ENCODE data around the gene INPPL1.

DNA sequence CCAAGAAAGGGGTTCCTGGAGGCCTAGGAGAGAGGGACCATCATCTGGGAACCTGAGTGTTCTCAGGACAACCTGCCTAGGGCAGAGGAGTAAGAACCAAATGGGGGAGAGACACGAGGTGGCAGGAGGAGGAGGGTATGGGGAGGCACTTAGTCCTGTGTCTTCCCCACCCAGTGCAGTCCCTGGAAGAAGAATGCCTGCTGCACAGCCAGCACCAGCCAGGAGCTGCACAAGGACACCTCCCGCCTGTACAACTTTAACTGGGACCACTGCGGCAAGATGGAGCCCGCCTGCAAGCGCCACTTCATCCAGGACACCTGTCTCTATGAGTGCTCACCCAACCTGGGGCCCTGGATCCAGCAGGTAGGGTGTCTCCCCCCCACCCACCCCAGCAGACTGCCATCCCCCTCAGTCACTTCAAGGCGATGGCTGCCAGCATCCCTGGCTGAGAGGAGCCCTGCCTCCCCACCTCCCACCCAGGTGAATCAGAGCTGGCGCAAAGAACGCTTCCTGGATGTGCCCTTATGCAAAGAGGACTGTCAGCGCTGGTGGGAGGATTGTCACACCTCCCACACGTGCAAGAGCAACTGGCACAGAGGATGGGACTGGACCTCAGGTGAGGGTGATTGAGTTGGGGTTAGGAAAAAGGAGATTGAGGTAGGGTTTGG, 3.7 kb upstream of the INPPL1 start:
- no peak for TF ChIP-seq POLR2A (IDR thresholded peaks at IDR 0.05)
- TF ChIP-seq CTCF (IDR thresholded peaks at IDR 0.05) = no peak
